ENCODE measurements around the gene MUC13. TPM values are rescaled to one million over a fixed set of nuclear protein-coding genes. Genes with fewer than 3 reads are reported as not detected.

Gene MUC13
- total RNA-seq, 1 donor from 2014 or later: not detected

DNA sequence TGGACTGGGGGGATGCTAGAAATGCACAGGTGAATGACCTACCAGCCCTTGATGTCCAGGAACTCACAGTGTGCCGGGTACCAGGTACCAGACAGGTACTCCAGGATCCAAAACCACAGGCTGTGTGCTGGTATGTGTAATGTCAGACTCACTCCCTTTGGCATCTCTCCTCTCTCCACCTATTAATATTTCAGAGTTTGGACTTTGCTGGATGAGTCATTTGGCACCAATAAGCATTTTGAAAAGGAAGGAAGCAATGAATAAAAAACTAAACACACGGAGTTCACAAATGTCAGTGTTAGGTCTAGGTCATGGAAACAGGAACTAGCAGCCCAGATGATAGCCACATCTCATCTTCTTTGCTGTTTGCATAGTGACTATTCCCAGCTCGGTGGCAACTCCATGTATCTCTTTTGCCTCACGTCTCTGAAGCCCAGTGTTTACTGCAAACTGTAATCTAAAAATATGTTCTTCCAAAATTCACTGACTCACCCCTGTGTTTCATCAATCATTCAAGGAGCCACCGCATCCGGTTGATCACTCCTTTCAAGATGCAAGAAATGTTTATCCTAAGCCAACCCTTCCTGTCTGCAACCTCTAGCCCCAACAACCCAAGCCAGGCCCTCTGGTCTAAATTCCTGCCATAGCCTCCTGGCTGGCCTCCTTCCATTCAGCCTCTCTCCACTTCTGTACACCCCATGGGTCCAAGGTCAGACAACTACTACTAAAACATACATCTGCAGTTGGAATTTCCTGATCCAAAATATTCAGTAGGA is 55.8 kb downstream of the MUC13 start:
- no peak overlapping the region for H3K4me3 ChIP-seq
- no peaks in the 10 kb centered on the region for H3K36me3 ChIP-seq
- peaks cover 36% of the 10 kb centered on the region for H3K4me1 ChIP-seq
- H3K9me3 ChIP-seq: no peaks in the 10 kb centered on the region
- no peaks in the 10 kb centered on the region for H3K27me3 ChIP-seq
- intact Hi-C loops (cut with DNase I): no loop called here
- no peak for TF ChIP-seq CTCF (IDR thresholded peaks at IDR 0.05)
- DNase-seq (no peak), ATAC-seq (peak; percentile 80)
- H3K27ac ChIP-seq: peak overlapping the region; percentile 68

DNA sequence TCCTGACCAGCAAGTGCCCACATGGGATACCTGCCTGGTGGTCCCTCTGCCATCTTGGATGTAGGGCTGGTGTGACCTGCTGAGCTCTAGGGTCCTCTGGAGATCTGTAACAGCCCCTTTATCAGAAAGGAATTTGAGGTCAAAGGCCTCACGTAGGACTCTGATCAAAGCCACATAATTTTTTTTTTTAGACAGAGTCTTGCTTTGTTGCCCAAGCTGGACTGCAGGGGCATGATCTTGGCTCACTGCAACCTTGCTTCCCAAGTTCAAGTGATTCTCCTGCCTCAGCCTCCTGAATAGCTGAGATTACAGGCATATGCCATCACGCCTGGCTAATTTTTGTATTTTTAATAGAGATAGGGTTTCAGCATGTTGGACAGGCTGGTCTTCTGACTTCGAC is 56.9 kb downstream of the MUC13 start:
- H3K36me3 ChIP-seq: peaks cover under 1% of the 10 kb centered on the region
- DNase-seq (no peak), ATAC-seq (no peak)
- H3K9me3 ChIP-seq: no peaks in the 10 kb centered on the region
- H3K4me1 ChIP-seq: peaks cover 36% of the 10 kb centered on the region
- H3K4me3 ChIP-seq: no peak overlapping the region
- no peaks in the 10 kb centered on the region for H3K27me3 ChIP-seq
- intact Hi-C loops (cut with DNase I): no loop called here
- no peak for TF ChIP-seq CTCF (IDR thresholded peaks at IDR 0.05)
- H3K27ac ChIP-seq: peak overlapping the region; percentile 8

GRCh38 chr3:124876401-124876878 is 58.1 kb downstream of the MUC13 start:
- intact Hi-C loops (cut with DNase I): no loop called here
- H3K9me3 ChIP-seq: no peaks in the 10 kb centered on the region
- TF ChIP-seq CTCF (IDR thresholded peaks at IDR 0.05): no peak
- ATAC-seq (peak; percentile 40), DNase-seq (no peak)
- no peak overlapping the region for H3K4me3 ChIP-seq
- H3K27me3 ChIP-seq: no peaks in the 10 kb centered on the region
- peak overlapping the region; percentile 26 for H3K27ac ChIP-seq
- peaks cover 9% of the 10 kb centered on the region for H3K36me3 ChIP-seq
- H3K4me1 ChIP-seq: peaks cover 36% of the 10 kb centered on the region

- peaks cover 18% of the 10 kb centered on the region for H3K4me1 ChIP-seq
- no peaks in the 10 kb centered on the region for H3K9me3 ChIP-seq
- DNase-seq (no peak), ATAC-seq (no peak)
- intact Hi-C loops (cut with DNase I): no loop called here
- H3K4me3 ChIP-seq: no peak overlapping the region
- TF ChIP-seq CTCF (IDR thresholded peaks at IDR 0.05): no peak
- no peaks in the 10 kb centered on the region for H3K27me3 ChIP-seq
- peaks cover 9% of the 10 kb centered on the region for H3K36me3 ChIP-seq
- no peak overlapping the region for H3K27ac ChIP-seq
Observed at GRCh38 chr3:124873226-124873625, 61.3 kb downstream of the MUC13 start.

DNA sequence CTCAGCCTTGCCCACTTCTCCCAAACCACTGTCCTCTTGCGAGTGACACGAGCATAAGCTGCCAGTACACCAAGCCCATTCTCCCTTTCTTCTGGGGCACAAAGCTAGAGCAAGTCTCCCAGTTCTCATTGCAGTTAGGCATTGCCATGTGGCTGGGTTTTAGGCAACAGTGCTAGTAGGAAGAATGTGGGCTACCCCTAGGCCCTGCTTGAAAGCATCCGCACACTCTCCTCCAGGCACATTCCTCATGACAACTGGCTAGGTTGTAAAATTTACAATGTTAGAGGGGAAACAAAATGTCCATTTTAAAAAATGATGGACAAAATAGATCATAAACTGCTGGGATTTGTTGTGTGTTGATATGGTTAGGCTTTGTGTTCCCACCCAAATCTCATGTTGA is 67.0 kb downstream of the MUC13 start:
- H3K27ac ChIP-seq: no peak overlapping the region
- ATAC-seq: no peak
- H3K4me1 ChIP-seq: no peaks in the 10 kb centered on the region

More for the DNA sequence above, 67.0 kb downstream of the MUC13 start:
- Histone ChIP-seq H3K27me3 (no peaks in the 10 kb centered on the region), H3K4me3 (no peak overlapping the region), H3K36me3 (peaks cover 7% of the 10 kb centered on the region), H3K9me3 (no peaks in the 10 kb centered on the region)
- intact Hi-C loops (cut with DNase I): no loop called here
- no peak for TF ChIP-seq CTCF (IDR thresholded peaks at IDR 0.05)
- DNase-seq: no peak

Data from upper lobe of right lung (tissue), 1 donor.